Fibroblast of skin of left biceps (primary cell): ENCODE measurements around the gene SAPCD2.
"Not testable (repeated sequence)": the region's sequence is repeated elsewhere in the genome, so short reads cannot be mapped to it uniquely, and the experiment has no call there.

Experiments
- DNase-seq, 2 experiments: peaks; one replicate each; pipeline ENCODE4 v3.0.0-alpha.2; 2013; ENCODE audit warnings: low read depth in 2 of 2

SAPCD2 gene, protein sequence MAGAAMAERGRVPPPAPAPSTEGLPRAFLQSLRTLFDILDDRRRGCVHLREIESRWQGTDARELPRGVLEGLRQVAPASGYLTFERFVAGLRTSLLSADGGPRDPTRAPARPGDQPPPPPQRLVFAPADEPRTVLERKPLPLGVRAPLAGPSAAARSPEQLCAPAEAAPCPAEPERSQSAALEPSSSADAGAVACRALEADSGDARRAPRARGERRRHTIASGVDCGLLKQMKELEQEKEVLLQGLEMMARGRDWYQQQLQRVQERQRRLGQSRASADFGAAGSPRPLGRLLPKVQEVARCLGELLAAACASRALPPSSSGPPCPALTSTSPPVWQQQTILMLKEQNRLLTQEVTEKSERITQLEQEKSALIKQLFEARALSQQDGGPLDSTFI

DNA sequence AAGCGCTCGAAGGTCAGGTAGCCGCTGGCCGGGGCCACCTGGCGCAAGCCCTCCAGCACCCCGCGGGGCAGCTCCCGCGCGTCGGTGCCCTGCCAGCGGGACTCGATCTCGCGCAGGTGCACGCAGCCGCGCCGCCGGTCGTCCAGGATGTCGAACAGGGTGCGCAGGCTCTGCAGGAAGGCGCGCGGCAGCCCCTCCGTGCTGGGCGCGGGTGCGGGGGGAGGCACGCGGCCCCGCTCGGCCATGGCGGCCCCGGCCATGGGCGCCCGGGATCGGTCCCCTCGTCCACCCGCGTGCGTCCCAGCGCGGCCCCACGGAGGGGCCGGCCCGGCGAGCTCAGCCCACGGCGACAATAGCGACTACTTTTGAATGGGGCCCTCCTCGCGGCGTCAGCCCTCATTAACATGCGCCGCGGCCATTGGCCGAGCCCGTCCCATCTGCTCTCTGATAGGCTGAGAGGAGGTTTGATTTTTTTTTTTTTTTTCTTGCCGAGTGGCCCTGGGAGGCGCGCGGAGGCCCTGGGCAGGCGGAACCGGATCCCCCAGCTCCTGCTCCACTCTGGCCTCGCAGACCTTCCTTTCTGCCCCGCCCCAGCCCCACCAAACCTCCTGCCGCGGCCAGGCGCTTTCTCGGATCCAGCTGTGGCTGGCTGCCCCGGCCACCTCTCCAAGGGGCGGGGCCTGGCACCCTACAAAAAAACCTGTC, at the start of gene SAPCD2:
Gene SAPCD2, minus strand, starts transcription at position 357 of the 705 bp plus-strand sequence. Its CDS starts 97 bp downstream, at position 260.
- DNase-seq, result no peak

DNA sequence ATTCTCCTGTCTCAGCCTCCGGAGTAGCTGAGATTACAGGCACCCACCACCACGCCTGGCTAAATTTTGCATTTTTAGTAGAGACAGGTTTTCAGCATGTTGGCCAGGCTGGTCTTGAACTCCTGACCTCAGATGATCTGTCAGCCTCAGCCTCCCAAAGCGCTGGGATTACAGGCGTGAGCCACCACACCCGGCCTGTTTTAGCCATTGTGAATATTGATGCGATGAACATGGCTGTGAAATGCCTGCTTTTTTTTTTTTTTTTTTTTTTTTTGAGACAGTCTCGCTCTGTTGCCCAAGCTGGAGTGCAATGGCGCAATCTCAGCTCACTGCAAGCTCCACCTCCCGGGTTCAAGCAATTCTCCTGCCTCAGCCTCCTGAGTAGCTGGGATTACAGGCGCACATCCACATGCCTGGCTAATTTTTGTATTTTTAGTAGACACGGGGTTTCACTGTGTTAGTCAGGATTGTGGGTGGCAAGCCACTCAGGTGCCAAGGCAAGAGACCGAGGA, 47.8 kb upstream of the SAPCD2 start:
- not testable (repeated sequence) for DNase-seq

DNA sequence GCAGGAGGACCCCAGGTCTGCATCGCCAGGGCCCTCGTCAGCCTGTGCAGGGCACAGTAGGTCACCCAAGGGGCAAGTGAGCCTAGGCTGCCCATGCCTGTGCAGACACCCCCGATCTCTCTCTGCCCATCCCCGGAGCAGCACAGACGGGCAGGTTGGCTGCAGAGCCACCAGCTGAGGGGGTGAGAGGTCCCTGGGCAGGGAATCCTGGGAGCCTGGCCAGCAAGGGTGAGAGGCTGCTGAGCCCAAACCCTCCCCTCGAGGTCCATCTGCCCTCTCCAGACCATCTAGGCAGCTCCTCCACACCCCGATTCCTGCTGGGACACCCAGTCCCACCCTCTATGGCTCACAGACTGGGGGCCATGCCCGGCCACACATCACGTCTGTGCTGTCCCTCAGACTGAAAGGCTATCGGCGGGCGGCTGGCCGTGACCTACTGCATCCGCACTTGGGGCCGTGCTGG, 46.9 kb upstream of the SAPCD2 start:
- no peak for DNase-seq

DNA sequence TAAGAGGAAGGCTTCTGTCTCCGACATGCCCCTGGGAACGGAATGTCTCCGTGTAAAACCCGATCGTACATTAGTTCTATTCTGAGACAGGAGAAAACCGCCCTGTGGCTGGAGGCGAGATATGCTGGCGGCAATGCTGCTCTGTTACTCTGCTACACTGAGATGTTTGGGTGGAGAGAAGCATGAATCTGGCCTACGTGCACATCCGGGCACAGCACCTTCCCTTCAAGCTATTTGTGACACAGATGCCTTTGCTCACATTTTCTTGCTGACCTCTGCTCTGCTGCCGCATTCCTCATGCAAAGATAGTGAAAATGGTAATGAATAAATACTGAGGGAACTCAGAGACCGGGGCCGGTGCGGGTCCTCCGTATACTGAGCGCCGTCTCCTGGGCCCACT, 46.4 kb upstream of the SAPCD2 start:
- no peak for DNase-seq

DNA sequence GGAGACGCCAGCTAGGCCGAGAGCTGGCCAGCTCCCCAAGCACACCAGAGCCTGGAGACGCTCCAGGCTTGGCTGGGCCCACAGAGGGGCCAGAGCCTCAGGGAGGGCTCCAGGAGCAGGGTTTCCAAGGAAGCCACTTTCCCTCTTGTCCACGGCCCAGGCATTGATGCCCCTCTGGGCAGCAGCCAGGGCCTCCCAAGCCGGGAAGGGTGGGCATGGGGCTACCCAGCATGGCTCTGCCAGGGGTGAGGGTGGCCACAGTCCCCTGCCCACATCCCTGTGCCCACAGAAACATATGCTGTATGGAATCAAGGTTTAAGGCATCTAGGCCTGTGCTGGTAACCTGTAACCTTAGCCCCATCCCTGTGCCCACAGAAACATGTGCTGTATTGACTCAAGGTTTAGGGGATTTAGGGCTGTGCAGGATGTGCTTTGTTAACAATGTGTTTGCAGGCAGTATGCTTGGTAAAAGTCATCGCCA, 45.7 kb upstream of the SAPCD2 start:
- DNase-seq, result no peak

DNA sequence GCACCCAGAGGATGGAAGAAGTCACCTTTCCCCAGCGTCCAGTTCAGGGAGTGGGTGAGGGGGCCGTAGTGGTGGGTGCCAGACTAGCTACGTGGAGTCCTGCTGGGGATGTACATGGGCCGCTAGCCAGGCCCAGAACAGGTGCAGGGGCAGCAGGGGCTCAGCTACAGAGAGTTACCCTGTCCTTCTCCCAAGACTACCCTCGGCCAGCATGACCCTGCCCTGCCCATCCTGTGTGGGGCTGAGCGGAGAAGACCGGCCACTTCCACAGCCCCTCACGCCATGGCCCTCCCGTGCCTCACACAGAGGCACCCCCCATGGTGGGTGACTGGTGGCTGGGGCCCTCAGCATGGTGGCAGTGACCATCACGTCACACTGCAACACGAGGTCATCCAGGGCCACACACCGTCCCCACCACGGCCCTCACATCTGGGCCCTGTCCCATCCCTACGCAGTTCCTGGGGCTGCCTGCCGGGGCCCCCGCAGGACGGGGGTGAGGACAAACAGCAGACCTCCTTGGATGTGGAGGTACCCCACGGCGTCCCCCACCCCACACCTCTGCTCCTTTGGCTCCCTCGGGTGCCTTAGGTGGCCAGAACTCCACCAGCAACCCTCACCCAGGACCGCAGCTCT, 45.2 kb upstream of the SAPCD2 start:
- DNase-seq, result no peak

DNA sequence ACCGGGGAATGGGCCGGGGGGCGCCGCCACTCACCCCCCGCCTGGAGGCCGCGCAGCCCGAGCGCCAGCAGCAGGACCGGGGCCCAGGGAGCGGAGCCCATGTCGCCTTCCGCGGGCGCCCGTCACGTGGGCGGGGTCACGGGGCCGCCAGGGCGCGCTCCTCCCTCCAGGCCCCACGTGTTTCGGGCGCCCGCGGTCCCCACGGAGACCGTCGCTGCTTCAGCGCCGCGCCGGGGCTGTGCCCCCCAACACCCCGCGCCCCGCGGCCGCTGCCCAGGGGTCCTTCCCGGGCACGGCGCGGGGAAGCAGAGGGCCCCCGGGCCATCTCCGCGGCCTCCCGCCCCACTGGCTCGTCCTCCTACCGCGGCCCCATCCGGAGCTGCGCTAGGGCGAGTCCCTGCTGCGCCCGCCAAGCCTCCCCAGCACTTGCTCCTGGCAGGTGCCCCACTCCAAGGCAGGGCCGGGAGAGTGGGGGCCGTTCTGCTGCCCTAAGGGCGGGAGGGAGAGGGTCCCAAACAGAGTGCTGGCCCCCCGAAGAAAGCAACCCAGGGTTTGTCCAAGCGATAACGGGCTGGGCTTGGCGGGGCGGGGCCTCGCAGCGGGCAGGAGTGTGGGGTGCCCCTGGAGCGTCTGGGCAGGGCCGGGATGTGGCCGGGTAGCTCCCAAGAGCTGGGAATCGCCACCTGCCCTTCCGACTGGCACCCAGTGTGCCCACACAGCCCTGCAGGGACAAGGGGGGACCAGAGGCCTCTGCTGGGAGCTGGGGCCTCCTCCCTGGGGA, 44.4 kb upstream of the SAPCD2 start, which contains the start of gene DPP7:
Gene DPP7, minus strand, starts transcription at position 121 of the 781 bp plus-strand sequence. Its CDS starts 20 bp downstream, at position 101.
- no peak for DNase-seq

DNA sequence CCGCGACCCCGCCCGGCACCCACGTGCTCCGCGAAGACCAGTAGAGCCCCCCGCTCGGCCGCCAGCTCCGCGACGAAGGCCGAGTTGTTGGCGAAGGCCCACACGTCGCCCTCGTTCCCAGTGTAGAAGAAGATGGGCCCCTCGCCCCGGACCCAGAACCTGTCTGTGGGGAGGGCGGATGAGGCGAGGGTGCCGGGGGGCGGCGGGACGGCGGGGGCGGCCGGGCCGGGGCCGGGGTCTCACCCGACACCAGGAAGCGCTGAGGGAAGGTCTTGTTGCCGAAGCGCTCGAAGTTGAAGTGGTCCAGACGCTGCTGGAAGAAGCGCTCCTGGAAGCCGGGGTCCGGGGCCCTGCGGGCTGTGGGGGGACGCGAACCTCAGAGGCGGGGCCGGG, 43.9 kb upstream of the SAPCD2 start:
- no peak for DNase-seq

DNA sequence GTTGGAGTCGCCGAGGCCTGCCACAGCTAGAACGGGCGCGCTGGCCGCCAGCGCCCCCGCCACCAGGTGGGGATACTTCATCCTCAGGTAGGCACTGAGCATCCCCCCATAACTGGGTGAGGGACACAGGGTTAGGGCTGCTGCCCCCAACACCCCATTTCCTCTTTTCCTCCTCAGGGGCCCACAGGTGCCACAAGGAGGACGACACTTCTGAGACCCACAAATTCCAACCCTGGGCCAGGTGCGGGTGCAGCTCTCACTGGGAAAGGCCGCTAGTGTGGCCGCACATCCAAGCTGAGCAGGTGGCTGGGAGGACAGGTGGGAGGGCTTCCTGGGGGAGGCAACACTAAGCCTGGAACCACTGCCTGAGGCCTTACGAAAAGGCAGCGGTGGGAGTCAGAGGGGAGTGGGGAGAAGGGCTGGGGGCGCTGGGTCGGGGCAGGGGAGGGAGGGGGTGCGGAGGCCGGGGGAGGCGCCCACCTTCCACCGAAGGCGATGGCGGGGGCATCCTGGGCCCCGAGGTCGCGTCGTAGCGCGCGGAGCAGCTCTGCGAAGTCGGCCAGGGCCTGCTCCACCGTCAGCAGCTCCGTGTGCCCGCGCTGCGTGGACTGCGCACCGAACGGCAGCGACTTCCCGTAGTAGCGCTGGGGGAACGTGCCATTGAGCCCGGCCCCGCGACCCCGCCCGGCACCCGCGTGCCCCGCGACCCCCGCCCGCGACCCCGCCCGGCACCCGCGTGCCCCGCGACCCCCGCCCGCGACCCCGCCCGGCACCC, 43.2 kb upstream of the SAPCD2 start:
- no peak for DNase-seq

DNA sequence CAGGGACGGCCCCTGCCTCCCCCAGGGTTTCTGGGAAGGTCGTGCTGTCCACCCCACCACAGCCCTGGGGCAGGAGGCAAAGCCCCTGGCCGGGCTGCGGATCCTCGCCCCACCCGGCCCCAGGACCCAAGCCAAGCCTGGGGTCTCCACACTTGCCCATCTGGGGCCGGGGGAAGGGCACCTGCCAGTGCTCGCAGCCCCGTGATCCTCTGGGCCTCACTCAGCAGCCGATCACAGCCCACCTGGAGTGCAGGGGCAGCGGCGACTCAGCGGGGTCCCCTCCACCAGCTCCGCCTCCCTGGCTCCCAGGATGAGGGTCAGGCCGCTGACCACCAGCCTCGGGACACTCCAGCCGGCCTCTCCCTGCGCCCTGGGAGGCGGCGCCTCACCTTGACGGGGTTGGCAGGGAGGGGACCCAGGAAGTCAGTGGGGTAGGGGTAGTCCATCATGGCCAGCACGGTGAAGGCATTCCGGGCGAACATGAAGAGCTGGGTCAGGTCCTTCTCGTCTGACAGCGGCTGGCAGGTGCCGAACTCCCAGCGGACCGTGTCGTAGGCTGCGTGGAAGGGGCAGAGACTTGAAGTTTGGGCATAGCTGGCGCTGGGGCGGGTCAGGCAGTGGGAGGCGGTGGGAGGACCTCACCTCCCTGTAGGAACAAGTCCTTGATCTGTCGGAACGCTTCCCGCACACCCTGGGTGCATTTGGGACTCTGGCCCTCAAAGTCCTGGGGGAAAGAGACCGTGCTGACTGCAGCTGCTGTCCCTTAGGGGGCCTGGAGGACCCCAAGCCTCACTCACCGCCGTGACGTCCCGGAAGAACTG, 42.4 kb upstream of the SAPCD2 start:
- DNase-seq, result no peak

DNA sequence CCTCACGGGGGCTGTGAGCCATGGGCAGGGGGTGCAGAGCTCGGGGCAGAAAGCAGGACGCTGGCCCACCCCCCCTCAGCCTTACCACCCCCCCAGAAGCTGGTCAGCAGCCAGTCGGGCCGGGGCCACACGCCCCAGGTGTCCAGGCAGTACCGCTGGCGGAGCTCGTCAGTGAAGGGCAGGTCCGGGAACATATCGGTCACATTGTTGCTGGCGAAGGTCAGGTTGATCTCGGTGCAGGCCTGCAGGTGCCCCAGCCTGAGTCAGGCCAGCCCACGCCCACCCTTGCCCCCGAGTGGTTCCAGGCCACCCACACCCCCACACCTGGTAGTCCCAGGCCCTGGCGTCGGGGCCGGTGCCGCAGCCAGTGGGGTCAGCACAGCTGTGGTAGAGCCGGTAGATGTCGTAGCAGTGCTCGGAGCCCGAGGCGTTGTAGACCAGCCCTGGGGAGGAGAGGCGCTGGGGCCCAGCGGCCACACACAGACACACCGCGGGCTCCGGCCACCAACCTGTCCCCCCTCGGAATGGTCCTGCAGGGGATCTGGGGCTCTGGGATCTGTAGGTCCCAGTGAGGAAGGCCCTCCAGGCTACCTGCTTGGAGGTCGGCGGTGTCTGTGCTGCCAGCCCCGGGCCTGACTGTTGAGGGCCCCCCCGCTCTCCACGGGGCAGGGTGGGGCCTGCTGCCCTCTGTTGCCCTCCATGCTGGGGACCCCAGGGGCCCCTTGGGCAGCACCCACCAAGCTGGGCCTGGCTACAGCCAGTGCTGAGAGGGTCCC, 41.6 kb upstream of the SAPCD2 start:
- DNase-seq, result no peak

DNA sequence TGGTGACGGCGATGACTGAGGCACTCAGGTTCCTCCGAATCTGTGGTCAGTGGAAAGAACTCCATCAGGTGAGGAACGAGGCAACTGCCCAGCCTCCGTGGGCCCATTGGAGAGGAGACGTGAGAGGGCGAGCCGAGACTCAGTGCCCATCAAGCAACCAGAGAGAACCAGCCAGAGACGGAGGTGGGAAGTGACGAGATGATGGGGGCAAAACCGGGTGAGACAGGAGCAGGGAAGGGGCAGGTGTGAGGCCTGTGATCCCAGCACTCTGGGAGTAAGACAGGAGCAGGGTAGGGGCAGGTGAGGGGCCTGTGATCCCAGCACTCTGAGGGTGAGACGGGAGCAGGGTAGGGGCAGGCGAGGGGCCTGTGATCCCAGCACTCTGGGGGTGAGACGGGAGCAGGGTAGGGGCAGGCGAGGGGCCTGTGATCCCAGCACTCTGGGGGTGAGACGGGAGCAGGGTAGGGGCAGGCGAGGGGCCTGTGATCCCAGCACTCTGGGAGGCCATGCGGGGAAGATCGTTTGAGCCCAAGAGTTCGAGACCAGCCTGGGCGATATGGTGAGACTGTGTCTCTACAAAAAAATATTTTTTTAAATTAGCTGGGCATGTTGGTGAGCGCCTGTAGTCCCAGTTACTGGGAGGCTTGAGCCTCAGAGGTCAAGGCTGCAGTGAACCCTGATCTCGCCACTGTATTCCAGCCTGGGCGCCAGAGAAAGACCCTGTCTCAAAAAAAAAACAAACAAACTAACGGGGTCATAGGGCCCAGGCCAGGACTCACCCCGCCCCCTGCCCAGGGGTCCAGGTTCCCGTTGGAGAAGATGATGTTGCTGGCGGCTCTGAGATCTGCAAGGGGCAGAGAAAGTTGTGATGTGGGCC, 40.8 kb upstream of the SAPCD2 start:
- DNase-seq, result no peak

DNA sequence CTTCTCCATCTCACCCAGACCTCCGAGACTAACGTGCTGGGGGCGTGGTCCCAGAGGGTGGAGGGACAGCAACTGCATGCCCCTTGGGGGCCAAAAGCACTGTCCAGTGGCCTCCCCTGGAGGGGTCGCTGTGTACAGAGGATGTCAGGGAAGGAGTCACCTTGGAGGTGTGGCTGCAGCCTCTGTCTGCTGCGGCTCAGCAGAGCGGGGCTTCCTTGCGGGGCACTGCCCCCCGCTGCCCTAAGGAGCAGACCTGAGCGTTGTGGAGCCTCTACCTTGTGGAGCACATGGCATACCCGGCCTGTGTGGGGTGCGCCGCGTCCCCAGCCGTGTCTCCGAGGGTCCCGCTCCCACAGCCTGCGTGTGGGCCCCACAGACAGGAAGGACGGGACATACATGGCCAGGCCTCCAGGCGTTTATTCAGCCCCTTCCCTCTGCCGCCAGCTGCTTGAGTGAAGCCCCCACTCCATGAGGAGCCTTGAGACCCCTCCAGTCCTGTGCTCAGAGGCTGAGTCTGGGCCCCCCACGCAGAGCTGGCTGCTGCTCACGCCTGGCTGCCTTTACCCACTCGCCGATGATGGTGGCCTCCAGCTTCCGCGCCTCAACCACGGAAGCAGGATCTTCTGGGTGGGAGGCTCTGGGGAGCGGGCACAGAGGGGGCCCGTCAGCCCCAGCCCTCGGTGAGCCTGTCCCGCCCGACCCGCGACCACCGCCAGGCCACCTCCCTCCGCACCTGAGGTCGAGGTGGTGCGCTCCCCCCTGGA, 40.0 kb upstream of the SAPCD2 start:
- no peak for DNase-seq

DNA sequence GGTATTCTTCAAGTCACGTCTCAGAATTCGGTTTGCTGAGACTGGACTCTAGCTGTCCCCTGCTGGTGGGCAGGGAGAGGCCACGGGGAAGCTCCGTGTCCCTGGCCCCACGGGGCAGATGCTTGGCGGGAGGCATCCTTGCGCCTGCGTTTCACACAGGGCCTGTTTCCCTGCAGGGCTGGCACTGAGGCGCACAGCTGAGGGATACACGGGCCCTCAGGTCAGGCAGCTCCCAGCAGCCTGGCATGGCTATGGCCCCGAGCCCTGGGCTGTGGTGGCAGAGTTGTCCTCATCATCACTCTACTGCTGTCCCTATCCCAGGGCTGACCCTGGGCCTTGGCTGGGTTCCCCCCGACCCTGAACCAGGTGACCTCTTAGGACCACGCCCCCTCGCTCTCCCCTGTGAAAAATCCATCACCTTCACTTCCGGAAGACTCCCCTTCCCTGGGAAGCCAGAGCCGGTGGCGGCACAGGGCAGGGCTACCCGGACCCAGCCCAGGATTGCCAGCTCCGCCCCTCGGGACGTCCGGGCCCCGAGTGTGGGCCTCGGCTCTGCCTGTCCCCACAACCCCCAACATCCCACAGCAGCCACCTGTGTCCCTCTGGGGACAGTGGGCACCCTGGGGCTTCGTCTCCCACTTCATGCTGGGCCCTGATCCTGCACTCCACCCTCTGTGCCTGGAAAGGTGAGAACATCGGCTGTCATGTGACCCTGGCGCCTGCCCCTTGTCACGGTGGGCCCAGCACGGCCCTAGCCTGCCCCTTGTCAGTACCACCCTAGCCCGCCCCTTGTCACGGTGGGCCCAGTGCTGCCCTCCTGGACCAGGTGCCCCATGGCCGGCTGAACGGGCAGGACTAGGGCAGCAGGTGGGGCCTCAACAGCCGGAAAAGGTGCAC, 39.1 kb upstream of the SAPCD2 start:
- DNase-seq, result no peak

DNA sequence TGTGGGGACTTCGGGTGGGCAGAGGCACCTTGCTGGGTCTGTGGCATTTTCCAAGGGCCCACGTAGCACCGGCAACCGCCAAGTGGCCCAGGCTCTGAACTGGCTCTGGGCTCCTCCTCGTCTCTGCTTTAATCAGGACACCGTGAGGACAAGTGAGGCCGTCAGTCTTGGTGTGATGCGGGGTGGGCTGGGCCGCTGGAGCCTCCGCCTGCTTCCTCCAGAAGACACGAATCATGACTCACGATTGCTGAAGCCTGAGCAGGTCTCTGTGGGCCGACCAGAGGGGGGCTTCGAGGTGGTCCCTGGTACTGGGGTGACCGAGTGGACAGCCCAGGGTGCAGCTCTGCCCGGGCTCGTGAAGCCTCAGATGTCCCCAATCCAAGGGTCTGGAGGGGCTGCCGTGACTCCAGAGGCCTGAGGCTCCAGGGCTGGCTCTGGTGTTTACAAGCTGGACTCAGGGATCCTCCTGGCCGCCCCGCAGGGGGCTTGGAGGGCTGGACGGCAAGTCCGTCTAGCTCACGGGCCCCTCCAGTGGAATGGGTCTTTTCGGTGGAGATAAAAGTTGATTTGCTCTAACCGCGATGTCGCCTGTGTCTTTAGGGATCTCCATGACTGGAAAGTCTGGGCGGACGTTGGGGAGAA, 38.4 kb upstream of the SAPCD2 start:
- no peak for DNase-seq

DNA sequence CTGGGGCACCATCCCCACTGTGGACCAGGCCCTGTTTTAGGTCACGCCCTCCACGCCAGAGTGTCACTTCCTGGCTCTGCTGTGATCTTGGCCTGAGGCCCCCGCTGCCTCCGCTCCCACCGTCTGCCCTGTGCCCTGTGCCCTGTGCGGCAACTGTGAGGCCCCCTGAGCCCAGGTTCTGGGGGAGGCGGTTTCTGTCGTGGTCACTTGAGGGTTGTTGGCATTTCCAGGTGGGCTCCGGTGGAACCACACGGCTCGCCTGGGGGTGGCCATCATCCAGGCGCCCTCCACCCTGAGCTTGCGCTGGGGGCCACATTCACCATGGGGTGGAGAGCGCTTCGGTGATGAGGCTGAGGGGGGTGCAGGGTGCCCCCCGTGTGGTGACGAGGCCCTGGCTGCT, 37.6 kb upstream of the SAPCD2 start:
- DNase-seq, result no peak
